Measurements from ENCODE around the gene PILRA. TPM values are rescaled to one million over a fixed set of nuclear protein-coding genes. Genes with fewer than 3 reads are reported as not detected.

The PILRA gene
- total and polyA plus RNA-seq, 2 of the 13 experiments (the other 11 are each of a cell fraction or from before 2014, with no cell fraction given): 0.13 to 1.3 TPM

- TF ChIP-seq BCLAF1 (IDR thresholded peaks at IDR 0.05): no peak
- peak; percentile 65; the same call in 1 of the 2 replicates for TF ChIP-seq WIZ (CRISPR knock-in tag; IDR thresholded peaks at IDR 0.05)
- peak; percentile 88; the same call in 1 of the 2 replicates for TF ChIP-seq RCOR2 (CRISPR knock-in tag; IDR thresholded peaks at IDR 0.05)
- no peak for TF ChIP-seq CBFB (CRISPR knock-in tag; IDR thresholded peaks at IDR 0.05)
- TF ChIP-seq HIVEP1 (CRISPR knock-in tag; IDR thresholded peaks at IDR 0.05): peak; percentile 80
- peak; percentile 67; the same call in 1 of the 2 replicates for TF ChIP-seq ZFY (CRISPR knock-in tag; IDR thresholded peaks at IDR 0.05)
- TF ChIP-seq MED1 (CRISPR knock-in tag; IDR thresholded peaks at IDR 0.05): peak; percentile 96
- TF ChIP-seq ZNF256 (CRISPR knock-in tag; conservative IDR thresholded peaks at IDR 0.05): no peak
- TF ChIP-seq, protein P1, sequence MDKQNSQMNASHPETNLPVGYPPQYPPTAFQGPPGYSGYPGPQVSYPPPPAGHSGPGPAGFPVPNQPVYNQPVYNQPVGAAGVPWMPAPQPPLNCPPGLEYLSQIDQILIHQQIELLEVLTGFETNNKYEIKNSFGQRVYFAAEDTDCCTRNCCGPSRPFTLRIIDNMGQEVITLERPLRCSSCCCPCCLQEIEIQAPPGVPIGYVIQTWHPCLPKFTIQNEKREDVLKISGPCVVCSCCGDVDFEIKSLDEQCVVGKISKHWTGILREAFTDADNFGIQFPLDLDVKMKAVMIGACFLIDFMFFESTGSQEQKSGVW (CRISPR knock-in tag; IDR thresholded peaks at IDR 0.05; ENCODE audit: borderline replicate concordance): no peak
- no peak for TF ChIP-seq NFE2 (CRISPR knock-in tag; IDR thresholded peaks at IDR 0.05)
- TF ChIP-seq, protein P2, sequence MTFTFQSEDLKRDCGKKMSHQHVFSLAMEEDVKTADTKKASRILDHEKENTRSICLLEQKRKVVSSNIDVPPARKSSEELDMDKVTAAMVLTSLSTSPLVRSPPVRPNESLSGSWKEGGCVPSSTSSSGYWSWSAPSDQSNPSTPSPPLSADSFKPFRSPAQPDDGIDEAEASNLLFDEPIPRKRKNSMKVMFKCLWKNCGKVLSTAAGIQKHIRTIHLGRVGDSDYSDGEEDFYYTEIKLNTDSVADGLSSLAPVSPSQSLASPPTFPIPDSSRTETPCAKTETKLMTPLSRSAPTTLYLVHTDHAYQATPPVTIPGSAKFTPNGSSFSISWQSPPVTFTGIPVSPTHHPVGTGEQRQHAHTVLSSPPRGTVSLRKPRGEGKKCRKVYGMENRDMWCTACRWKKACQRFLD (CRISPR knock-in tag; IDR thresholded peaks at IDR 0.05; ENCODE audit: borderline replicate concordance): no peak
- peak; percentile 89; the same call in 1 of the 2 replicates for TF ChIP-seq MTA1 (CRISPR knock-in tag; IDR thresholded peaks at IDR 0.05; ENCODE audit: borderline replicate concordance)
- TF ChIP-seq BRCA1 (CRISPR knock-in tag; IDR thresholded peaks at IDR 0.05): no peak
- TF ChIP-seq ZZZ3 (CRISPR knock-in tag; IDR thresholded peaks at IDR 0.05; ENCODE audit: borderline replicate concordance): no peak; the same call in 1 of the 2 replicates
- TF ChIP-seq KDM2A (CRISPR knock-in tag; IDR thresholded peaks at IDR 0.05; ENCODE audit: borderline replicate concordance, low read depth): no peak
- TF ChIP-seq ZFP37 (CRISPR knock-in tag; IDR thresholded peaks at IDR 0.05; ENCODE audit: borderline replicate concordance): no peak
- TF ChIP-seq, protein P3, sequence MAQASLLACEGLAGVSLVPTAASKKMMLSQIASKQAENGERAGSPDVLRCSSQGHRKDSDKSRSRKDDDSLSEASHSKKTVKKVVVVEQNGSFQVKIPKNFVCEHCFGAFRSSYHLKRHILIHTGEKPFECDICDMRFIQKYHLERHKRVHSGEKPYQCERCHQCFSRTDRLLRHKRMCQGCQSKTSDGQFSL (CRISPR knock-in tag; IDR thresholded peaks at IDR 0.05): no peak
- TF ChIP-seq RARA (CRISPR knock-in tag; IDR thresholded peaks at IDR 0.05): peak; percentile 98
- TF ChIP-seq, protein P4, sequence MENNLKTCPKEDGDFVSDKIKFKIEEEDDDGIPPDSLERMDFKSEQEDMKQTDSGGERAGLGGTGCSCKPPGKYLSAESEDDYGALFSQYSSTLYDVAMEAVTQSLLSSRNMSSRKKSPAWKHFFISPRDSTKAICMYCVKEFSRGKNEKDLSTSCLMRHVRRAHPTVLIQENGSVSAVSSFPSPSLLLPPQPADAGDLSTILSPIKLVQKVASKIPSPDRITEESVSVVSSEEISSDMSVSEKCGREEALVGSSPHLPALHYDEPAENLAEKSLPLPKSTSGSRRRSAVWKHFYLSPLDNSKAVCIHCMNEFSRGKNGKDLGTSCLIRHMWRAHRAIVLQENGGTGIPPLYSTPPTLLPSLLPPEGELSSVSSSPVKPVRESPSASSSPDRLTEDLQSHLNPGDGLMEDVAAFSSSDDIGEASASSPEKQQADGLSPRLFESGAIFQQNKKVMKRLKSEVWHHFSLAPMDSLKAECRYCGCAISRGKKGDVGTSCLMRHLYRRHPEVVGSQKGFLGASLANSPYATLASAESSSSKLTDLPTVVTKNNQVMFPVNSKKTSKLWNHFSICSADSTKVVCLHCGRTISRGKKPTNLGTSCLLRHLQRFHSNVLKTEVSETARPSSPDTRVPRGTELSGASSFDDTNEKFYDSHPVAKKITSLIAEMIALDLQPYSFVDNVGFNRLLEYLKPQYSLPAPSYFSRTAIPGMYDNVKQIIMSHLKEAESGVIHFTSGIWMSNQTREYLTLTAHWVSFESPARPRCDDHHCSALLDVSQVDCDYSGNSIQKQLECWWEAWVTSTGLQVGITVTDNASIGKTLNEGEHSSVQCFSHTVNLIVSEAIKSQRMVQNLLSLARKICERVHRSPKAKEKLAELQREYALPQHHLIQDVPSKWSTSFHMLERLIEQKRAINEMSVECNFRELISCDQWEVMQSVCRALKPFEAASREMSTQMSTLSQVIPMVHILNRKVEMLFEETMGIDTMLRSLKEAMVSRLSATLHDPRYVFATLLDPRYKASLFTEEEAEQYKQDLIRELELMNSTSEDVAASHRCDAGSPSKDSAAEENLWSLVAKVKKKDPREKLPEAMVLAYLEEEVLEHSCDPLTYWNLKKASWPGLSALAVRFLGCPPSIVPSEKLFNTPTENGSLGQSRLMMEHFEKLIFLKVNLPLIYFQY (CRISPR knock-in tag; IDR thresholded peaks at IDR 0.05; ENCODE audit: borderline replicate concordance): no peak
These were observed 71.3 kb downstream of the PILRA start (continued) for GRCh38 chr7:100444311-100445278.

Measured in HepG2 (cell line).